CD4-positive, alpha-beta T cell treated with Interferon alpha-2 for 1 hour (primary cell): ENCODE measurements around the gene FTCD.

Source experiments
- DNase-seq, 2 donors: peaks; one replicate each; pipeline ENCODE4 v3.0.0-alpha.2; 2020 to 2022

The FTCD gene

DNA sequence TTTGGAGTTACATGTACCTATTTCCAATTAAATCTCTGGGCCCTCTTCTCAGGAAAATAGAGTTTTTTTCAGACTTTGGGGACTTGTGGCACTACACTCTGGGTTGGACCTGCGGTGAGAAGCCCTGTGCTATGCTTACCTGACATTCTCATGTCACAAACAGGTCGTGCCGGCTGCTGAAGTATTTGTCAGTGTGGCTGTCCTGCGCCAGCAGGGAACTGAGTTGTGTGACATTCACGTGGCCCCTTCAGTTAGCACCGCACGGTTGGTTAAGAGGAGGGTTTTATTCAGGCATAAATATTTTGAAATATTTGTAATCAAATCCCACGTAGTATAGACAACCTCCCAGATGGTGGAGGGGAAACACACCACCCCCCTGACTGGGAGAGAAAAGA lies 63.8 kb downstream of the FTCD start:
- DNase-seq: no peak

DNA sequence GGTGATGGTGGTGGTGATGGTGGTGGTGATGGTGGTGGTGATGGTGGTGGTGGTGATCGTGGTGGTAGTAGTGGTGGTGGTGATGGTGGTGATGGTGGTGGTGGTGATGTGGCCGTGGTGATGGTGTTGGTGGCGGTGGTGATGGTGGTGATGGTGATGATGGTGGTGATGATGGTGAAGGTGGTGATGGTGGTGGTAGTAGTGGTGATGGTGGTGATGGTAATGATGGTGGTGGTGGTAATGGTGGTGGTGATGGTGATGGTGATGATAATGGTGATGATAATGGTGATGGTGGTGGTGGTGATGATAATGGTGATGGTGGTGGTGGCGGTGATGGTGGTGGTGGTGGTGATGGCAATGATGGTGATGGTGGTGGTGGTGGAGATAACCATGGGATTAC lies 64.3 kb downstream of the FTCD start:
- no peak for DNase-seq

DNA sequence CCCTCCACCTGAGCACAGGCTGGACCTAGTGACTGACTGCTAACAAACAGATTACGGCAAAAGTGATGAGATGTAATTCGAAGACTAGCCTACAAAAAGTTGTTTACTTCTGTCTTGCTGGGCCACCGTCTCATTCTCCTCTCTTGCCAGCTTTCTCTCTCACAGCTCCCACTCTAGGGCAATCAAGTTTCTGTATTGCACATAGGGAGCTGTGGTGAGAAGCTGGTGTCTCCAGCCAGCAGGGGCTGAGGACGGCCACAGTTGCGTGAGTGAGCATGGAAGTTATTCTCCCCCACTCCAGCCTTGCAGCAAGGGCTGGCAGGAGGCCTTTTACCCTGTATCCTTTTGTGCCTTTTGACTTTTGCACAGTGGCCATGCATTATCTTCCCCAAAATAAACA lies 66.1 kb downstream of the FTCD start:
- no peak for DNase-seq

DNA sequence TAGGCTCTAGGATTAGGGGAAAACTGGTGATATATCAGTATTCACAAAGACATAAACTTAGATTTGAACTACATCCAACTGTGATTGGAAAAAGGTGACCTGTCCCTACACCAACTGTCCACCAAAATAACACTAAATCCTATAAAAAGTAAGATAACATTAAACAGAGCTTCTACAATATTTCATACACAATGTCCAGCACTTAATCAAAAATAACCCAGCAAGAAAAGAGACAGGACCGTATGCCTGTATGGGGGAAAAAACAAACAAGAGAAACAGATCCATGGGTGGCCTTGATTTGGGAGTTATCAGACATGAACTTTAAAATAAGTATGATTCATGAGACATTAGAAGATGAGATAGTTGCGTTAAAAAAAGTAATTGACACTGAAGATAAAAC lies 67.2 kb downstream of the FTCD start:
- no peak for DNase-seq

DNA sequence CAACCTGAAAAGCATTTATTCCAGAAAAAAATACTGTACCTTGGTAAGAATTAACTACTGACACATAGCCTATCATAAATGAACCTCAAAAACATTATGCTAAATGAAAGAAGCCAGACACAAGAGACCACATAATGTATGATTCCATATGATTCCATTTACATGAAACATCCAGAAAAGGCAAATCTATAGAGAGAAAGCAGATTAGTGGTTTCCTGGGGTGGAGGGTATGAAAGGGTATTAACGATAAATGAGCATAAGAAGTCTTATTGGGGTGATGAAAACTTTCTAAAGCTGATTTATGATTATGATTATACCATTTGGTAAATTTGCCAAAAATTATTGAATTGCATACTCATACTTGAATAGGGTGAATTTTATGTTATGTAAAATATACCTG lies 67.7 kb downstream of the FTCD start:
- no peak for DNase-seq
